ENCODE data around the gene STXBP5. TPM values are rescaled to one million over a fixed set of nuclear protein-coding genes. Genes with fewer than 3 reads are reported as not detected.

STXBP5 gene
- total RNA-seq, 1 experiment from 2014 or later = 17.9 TPM

DNA sequence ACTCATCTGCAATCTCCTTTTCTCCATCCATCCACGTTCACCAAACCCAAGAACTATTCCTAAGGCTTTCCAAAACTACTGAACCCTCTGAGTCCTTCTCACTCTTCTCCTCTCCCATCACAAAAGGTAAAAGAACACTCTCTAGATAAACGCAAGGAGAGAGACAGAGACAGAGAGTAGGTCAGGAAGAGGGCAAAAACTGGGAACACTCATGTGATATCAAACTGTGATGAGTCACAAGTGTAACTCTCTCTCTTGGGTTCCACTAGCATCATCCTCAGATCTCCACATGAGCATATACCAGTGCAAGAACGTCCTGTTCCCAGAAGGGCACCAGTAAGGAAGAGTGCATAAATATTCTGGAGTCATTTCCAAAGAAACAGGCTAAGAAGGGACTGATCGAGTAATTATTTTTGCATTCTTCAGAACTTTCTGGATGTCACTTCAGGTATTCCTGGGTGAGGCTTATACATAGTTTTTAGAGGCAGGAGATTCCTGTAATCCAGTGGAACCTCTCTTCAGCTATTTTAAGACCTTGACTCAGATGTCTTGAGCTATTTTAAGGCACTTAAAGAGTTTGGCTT lies 47.3 kb upstream of the STXBP5 start:
- Histone ChIP-seq H3K4me1 (no peaks in the 10 kb centered on the region; the same call in 1 of the 2 replicates), H3K27me3 (replicated peaks; ENCODE audit: control insufficient read depth, insufficient read depth, low read length) (no peaks in the 10 kb centered on the region), H3K36me3 (ENCODE audit: control insufficient read depth, insufficient read depth, low read length) (no peaks in the 10 kb centered on the region), H3K9me3 (no peaks in the 10 kb centered on the region), H3K4me3 (ENCODE audit: low read depth, low read length) (no peak overlapping the region)
- CTCF ChIA-PET = interaction anchor here (0.5 kb wide), 1 partner anchor 229 kb away, joined by 4 read pairs; no protein-coding TSS in a partner anchor
- TF ChIP-seq, protein P1, sequence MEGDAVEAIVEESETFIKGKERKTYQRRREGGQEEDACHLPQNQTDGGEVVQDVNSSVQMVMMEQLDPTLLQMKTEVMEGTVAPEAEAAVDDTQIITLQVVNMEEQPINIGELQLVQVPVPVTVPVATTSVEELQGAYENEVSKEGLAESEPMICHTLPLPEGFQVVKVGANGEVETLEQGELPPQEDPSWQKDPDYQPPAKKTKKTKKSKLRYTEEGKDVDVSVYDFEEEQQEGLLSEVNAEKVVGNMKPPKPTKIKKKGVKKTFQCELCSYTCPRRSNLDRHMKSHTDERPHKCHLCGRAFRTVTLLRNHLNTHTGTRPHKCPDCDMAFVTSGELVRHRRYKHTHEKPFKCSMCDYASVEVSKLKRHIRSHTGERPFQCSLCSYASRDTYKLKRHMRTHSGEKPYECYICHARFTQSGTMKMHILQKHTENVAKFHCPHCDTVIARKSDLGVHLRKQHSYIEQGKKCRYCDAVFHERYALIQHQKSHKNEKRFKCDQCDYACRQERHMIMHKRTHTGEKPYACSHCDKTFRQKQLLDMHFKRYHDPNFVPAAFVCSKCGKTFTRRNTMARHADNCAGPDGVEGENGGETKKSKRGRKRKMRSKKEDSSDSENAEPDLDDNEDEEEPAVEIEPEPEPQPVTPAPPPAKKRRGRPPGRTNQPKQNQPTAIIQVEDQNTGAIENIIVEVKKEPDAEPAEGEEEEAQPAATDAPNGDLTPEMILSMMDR (IDR thresholded peaks at IDR 0.05; ENCODE audit: insufficient read depth in 1 of 2, low read depth in 1 of 2, low read length in 1 of 2, severe bottlenecking in 1 of 2, unreplicated experiment in 1 of 2) = no peak
- BruUV-seq (replicated peaks) = no TSS peak
- intact Hi-C loops (cut with micrococcal nuclease; ENCODE audit: unreplicated experiment) = no loop called here
- Mint-ChIP-seq H3K27me3 (ENCODE audit: insufficient read depth, unreplicated experiment) (no peaks in the 10 kb centered on the region), H3K4me1 (ENCODE audit: low read depth, unreplicated experiment) (peaks cover 18% of the 10 kb centered on the region), H3K9me3 (ENCODE audit: unreplicated experiment) (no peaks in the 10 kb centered on the region), H3K36me3 (ENCODE audit: insufficient read depth, unreplicated experiment) (no peaks in the 10 kb centered on the region), H3K27ac (ENCODE audit: unreplicated experiment) (no peak overlapping the region), H3K4me3 (ENCODE audit: unreplicated experiment) (no peak overlapping the region)
- DNase-seq = no peak
- POLR2A ChIA-PET = no interaction called here

DNA sequence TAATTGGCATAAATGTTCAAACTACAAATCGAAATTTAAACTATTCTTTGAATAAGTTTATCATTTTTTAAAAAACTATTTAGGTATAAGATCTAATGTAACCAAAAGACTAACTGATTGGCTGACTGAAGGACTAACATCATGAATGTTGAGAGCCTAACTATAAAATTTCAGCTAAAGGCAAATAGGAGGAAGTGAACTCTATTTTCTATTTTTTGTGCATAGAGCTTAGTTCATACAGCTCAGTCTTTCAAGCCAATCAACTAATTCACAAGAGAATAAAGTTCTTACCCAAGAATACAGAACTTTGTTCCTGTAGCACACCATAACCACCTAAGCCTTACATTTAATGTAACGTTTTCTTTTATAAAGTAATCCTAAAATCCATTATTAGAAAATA lies 46.3 kb upstream of the STXBP5 start:
- POLR2A ChIA-PET = no interaction called here

DNA sequence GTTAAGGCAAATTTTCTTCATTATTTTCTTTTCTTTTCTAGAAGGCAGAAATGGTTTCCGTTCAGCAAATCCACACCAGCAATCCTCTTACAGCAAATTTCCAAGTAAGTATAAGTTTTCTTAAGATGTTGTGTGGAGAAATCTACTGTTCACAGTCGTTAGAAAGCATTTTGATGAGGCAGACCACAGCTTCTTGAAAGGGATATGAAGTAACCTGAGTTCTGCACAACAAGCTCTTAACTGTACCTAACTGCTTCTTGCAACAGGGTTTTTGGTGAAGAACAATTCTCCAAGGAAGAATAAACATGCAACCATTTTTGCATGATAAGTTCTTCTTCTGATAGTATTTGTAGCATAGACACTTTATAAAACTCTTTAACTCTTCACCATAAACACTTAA lies 45.3 kb upstream of the STXBP5 start:
- CTCF ChIA-PET = no interaction called here
- H3K27me3 ChIP-seq (replicated peaks; ENCODE audit: control insufficient read depth, insufficient read depth, low read length) = no peaks in the 10 kb centered on the region
- intact Hi-C loops (cut with micrococcal nuclease; ENCODE audit: unreplicated experiment) = no loop called here
- Mint-ChIP-seq H3K27me3 (ENCODE audit: insufficient read depth, unreplicated experiment) (no peaks in the 10 kb centered on the region), H3K36me3 (ENCODE audit: insufficient read depth, unreplicated experiment) (no peaks in the 10 kb centered on the region), H3K9me3 (ENCODE audit: unreplicated experiment) (no peaks in the 10 kb centered on the region), H3K4me3 (ENCODE audit: unreplicated experiment) (no peak overlapping the region), H3K27ac (ENCODE audit: unreplicated experiment) (no peak overlapping the region), H3K4me1 (ENCODE audit: low read depth, unreplicated experiment) (peaks cover 18% of the 10 kb centered on the region)
- TF ChIP-seq, protein P1 (IDR thresholded peaks at IDR 0.05; ENCODE audit: insufficient read depth in 1 of 2, low read depth in 1 of 2, low read length in 1 of 2, severe bottlenecking in 1 of 2, unreplicated experiment in 1 of 2) = no peak
- no TSS peak for BruUV-seq (replicated peaks)
- no peak overlapping the region for H3K4me3 ChIP-seq (ENCODE audit: low read depth, low read length)
- no peak for DNase-seq
- POLR2A ChIA-PET = no interaction called here
- H3K36me3 ChIP-seq (ENCODE audit: control insufficient read depth, insufficient read depth, low read length) = no peaks in the 10 kb centered on the region
- no peaks in the 10 kb centered on the region; the same call in 1 of the 2 replicates for H3K4me1 ChIP-seq
- H3K9me3 ChIP-seq = no peaks in the 10 kb centered on the region

More for the DNA sequence above, 46.3 kb upstream of the STXBP5 start:
- Mint-ChIP-seq H3K4me3 (ENCODE audit: unreplicated experiment) (no peak overlapping the region), H3K4me1 (ENCODE audit: low read depth, unreplicated experiment) (peaks cover 18% of the 10 kb centered on the region), H3K27me3 (ENCODE audit: insufficient read depth, unreplicated experiment) (no peaks in the 10 kb centered on the region), H3K9me3 (ENCODE audit: unreplicated experiment) (no peaks in the 10 kb centered on the region), H3K27ac (ENCODE audit: unreplicated experiment) (no peak overlapping the region), H3K36me3 (ENCODE audit: insufficient read depth, unreplicated experiment) (no peaks in the 10 kb centered on the region)
- no peaks in the 10 kb centered on the region; the same call in 1 of the 2 replicates for H3K4me1 ChIP-seq
- DNase-seq = no peak
- intact Hi-C loops (cut with micrococcal nuclease; ENCODE audit: unreplicated experiment) = no loop called here
- H3K36me3 ChIP-seq (ENCODE audit: control insufficient read depth, insufficient read depth, low read length) = no peaks in the 10 kb centered on the region
- no TSS peak for BruUV-seq (replicated peaks)
- no peaks in the 10 kb centered on the region for H3K9me3 ChIP-seq
- TF ChIP-seq, protein P1 (IDR thresholded peaks at IDR 0.05; ENCODE audit: insufficient read depth in 1 of 2, low read depth in 1 of 2, low read length in 1 of 2, severe bottlenecking in 1 of 2, unreplicated experiment in 1 of 2) = no peak
- H3K4me3 ChIP-seq (ENCODE audit: low read depth, low read length) = no peak overlapping the region
- no peaks in the 10 kb centered on the region for H3K27me3 ChIP-seq (replicated peaks; ENCODE audit: control insufficient read depth, insufficient read depth, low read length)
- CTCF ChIA-PET = no interaction called here

Data from Caco-2 (cell line).